MG63 (cell line): ENCODE data around the gene HAVCR2. TPM values are rescaled to one million over a fixed set of nuclear protein-coding genes. Genes with fewer than 3 reads are reported as not detected.
"Not testable (repeated sequence)": the region's sequence is repeated elsewhere in the genome, so short reads cannot be mapped to it uniquely, and the experiment has no call there.

Source experiments
- DNase-seq: peaks from one replicate; pipeline ENCODE4 v3.0.0-alpha.2; 2020
- H3K27me3 ChIP-seq: fragments of 250-450 bp; sonication (Bioruptor Pico); 2 replicates; pipeline ENCODE4 v1.5.1; 2020; ENCODE audit warnings: mild to moderate bottlenecking, moderate library complexity
- H3K36me3 ChIP-seq: fragments of 250-450 bp; sonication (Bioruptor Pico); 2 replicates; pipeline ENCODE4 v1.5.1; 2020; ENCODE audit warnings: mild to moderate bottlenecking, moderate library complexity
- H3K4me3 ChIP-seq: fragments of 250-450 bp; sonication (Bioruptor Pico); 2 replicates; pipeline ENCODE4 v1.5.1; 2020; ENCODE audit warnings: mild to moderate bottlenecking, moderate library complexity
- H3K9me3 ChIP-seq: fragments of 250-450 bp; sonication (Bioruptor Pico); 2 replicates; pipeline ENCODE4 v1.5.1; 2020; ENCODE audit warnings: mild to moderate bottlenecking, moderate library complexity
- total RNA-seq: library from RNA; depleted of rRNA; stranded (reverse); fragments of >200 nt; shearing (Covaris generic); gene quantifications from 2 replicates; pipeline ENCODE4 v1.2.3, GENCODE V29; 2014; ENCODE audit warnings: low replicate concordance; rRNA removed

Gene HAVCR2
- total RNA-seq, 1 experiment from 2014 or later: 0.23 TPM

DNA sequence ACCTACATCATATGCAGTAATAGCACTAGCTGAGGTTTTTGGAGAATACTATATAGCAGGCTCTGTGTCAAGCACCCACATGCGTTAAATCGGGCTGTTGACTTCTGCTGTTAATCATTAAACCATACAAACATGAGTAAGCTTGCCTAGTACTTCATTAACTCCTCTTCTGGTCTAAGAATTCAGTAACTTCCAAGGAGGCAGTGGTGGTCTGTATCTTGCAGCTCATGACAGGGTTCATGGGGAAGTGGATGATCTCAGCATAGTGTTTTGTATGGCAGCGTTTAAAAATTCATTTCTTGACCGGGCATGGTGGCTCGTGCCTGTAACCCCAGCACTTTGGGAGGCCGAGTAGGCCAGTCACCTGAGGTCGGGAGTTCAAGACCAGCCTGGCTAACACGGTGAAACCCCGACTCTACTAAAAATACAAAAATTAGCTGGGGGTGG is 49.7 kb downstream of the HAVCR2 start, which contains the start of gene HAVCR1:
TSS of gene HAVCR1 (minus strand) at position 24 of the 447 bp plus-strand sequence. CDS start 1,173 bp downstream, outside the sequence.
- DNase-seq: no peak
- no peak within 1 kb of the TSS for H3K4me3 ChIP-seq
- no peaks in the 10 kb centered on the region for H3K9me3 ChIP-seq
- H3K36me3 ChIP-seq: no peaks in the 10 kb centered on the region
- H3K27me3 ChIP-seq: no peaks in the 10 kb centered on the region

DNA sequence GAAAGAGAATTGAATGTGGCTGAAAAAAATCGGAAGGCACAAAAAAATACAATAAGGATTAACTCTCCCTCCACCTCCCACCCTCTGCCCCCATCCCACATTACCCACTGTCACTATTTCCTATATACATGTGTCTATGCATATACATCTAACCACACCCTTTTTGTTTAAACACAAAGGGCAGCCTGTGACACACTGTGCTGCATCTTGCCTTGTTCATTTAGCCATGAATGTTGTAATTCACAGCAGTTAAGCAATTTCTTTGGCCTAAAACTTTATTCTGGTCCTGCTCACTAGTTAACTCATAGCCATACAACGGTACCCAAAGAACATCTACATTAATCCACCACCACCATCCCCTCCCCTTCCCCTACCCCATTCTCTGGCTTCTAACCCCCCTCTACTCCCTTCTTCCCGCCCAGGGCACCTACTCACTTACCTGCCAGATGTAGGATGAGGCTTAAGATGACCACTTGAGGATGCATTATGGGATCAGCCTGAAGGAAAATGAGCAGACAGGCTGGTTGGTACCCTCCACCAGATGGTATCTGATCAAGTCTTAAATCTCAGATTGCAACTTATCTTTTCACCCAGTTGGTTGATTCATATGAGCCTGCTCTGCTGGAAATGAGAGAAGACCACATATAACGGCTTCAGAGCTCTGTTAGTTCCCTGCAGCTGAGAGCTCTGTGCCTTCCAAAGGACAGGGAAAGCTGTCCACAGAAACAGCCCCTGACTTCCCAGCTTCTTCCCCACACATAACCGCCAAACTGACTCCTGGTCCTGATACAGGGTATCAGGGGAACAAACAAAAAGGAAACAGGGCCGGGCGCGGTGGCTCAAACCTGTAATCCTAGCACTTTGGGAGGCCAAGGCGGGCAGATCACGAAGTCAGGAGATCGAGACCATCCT is 51.1 kb downstream of the HAVCR2 start:
- Histone ChIP-seq H3K27me3 (no peaks in the 10 kb centered on the region), H3K36me3 (no peaks in the 10 kb centered on the region), H3K9me3 (no peaks in the 10 kb centered on the region), H3K4me3 (no peak overlapping the region)
- no peak for DNase-seq

DNA sequence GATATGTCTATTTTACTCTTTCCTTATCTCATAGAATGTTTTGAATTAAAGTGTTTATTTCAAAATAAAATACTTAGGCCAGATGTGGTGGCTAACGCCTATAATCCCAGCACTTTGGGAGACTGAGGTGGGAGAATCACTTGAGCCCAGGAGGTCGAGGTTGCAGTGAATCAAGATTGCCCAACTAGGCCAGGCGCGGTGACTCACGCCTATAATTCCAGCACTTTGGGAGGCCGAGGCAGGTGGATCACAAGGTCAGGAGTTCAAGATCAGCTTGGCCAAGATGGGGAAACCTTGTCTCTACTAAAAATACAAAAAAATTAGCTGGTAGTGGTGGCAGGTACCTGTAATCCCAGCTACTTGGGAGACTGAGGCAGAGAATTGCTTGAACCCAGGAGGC is 52.0 kb downstream of the HAVCR2 start:
- H3K27me3 ChIP-seq, H3K36me3 ChIP-seq, DNase-seq, H3K9me3 ChIP-seq, H3K4me3 ChIP-seq: not testable (repeated sequence)

DNA sequence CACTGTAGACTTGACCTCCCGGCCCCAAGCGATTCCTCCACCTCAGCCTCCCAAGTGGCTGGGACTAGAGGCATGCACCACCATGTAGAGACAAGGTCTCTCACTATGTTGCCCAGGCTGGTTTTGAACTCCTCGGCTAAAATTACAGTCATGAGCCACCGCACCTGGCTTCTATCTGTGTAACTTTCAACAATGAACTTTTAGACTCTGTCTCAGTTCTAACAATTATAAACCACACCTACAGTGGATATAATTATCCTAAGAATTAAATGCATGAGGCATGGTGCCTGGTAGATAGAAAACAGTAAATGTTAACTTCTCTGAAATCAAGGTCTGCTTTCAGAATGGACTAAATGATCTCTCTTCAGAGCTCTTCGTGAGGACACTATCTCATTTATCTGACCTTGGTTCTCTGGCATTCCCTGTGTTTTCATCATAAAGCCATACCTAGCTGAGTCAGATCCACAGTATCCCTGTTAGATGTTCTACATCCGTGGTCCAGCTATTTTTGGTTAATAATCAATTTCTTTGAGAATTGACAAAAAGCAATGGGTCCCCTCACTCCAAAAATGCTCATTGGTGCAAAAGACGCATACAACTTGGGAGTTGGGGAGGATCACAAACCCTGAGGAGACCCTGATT is 57.1 kb downstream of the HAVCR2 start:
- Histone ChIP-seq H3K4me3 (no peak overlapping the region), H3K27me3 (no peaks in the 10 kb centered on the region), H3K36me3 (no peaks in the 10 kb centered on the region), H3K9me3 (no peaks in the 10 kb centered on the region)
- no peak for DNase-seq

DNA sequence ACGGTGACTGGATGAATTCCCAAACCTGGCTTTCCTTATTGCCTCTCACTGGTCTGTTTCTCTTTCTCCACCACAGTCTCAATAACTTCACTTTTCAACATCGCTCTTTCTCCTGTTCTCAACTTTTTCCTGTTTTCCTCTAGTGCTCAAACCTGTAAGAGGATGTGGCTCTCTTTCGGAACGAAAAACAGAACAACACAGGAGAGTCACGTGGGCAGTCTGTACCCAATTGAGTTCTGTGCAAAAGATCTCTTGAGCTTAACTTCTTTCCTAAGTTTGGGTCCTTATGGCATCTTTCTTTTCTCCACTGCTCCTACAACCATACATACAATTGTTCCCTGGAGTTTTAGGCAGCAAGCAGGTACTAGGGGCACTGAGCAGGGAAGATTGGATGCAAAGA is 58.8 kb downstream of the HAVCR2 start:
- H3K4me3 ChIP-seq: no peak overlapping the region
- no peaks in the 10 kb centered on the region for H3K36me3 ChIP-seq
- DNase-seq: no peak
- no peaks in the 10 kb centered on the region for H3K9me3 ChIP-seq
- no peaks in the 10 kb centered on the region for H3K27me3 ChIP-seq

DNA sequence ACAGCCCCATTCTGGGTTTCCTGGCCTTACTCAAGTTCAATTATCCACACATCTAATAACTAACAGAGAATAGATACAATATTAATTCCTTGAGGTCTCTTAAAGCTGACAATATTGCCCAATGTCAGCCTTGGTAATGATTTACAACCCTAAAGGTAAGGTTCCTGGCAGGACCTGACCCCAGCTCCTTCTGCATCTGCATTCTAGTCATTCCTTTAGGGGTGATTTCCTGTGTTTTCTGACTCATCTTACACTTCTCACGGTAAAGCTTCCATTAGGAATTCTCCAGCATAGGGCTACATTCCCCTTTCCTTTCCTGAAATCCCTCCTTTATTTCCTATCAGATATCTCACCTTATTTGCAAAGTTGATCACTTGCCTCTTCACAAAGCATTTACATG is 59.2 kb downstream of the HAVCR2 start:
- H3K36me3 ChIP-seq: no peaks in the 10 kb centered on the region
- no peaks in the 10 kb centered on the region for H3K27me3 ChIP-seq
- DNase-seq: peak; percentile 5
- H3K4me3 ChIP-seq: no peak overlapping the region
- H3K9me3 ChIP-seq: no peaks in the 10 kb centered on the region

DNA sequence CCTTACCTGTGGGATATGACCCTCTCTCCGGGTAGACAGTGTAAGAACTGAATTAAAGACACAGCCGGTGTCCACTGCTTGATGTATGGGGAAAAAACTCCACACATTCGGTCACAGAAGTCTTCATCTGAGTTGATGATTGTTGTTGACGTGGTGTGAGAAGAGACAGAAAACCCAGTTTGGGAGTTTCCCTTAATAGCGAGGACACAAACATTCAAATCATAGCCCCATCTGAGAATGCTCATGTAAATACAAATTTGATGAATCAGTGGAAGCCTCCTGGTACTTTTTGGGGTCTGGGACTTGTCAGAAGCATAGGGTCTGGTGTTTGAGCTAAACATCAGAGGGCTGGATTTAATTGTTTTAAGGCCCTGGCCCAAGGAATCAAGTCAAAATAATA is 60.9 kb downstream of the HAVCR2 start:
- H3K4me3 ChIP-seq: no peak overlapping the region
- no peak for DNase-seq
- H3K27me3 ChIP-seq: no peaks in the 10 kb centered on the region
- no peaks in the 10 kb centered on the region for H3K36me3 ChIP-seq
- H3K9me3 ChIP-seq: no peaks in the 10 kb centered on the region

DNA sequence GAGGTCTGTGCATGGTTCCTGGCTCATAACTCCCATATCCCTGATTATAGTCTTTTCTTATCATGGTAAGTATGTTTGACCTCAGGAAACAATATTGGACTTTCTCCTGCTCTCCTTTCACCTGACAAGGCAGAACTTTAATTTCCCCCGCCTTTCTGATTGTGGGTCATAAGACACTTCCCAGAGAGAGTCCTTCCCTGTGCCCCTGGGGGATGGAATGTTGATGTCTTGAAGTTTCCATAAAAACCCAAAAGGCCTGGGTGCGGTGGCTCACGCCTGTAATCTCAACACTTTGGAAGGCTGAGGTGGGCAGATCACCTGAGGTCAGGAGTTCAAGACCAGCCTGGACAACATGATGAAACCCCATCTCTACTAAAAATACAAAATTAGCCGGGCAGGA is 61.8 kb downstream of the HAVCR2 start:
- H3K9me3 ChIP-seq, H3K36me3 ChIP-seq, H3K27me3 ChIP-seq, H3K4me3 ChIP-seq, DNase-seq: not testable (repeated sequence)

DNA sequence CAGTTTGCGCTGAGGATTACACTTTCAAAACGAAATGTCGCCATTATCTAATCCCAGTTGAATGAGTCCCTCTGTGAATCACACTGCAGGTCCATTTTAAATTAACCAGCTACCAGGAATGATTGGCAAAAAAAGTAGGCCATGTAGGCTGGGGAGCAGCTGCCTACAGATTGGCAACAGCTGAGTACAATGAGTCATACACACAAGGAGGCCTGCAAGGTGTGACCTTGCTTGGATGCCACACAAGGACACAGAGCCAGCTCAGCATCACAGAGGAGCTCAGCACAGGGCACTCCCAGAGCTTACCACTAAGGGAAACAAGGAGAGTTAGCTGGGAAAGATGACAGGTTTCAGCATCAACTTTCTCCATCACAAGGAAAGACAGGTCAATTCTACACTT is 62.8 kb downstream of the HAVCR2 start:
- H3K36me3 ChIP-seq: no peaks in the 10 kb centered on the region
- no peak overlapping the region for H3K4me3 ChIP-seq
- H3K27me3 ChIP-seq: no peaks in the 10 kb centered on the region
- peak; percentile 3 for DNase-seq
- no peaks in the 10 kb centered on the region for H3K9me3 ChIP-seq

DNA sequence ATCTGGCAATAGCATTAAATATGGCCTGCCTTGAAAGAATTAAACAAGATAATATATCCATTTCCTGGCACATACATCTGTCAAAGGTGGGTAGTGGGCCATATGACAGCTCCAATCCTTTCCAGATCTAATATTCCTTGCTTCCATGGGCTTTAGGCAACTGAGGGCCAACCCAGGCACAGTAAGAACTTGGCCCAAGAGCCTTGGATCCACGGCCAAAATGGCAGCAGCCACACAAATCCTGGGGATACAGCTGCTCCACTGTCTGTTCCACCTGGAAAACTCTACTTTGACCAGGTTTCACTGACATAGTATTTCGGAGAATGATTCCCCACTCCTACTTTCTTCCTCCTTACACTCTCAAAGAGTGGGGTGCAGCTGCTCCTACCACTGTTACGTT is 63.2 kb downstream of the HAVCR2 start:
- no peak for DNase-seq
- Histone ChIP-seq H3K36me3 (no peaks in the 10 kb centered on the region), H3K4me3 (no peak overlapping the region), H3K27me3 (no peaks in the 10 kb centered on the region), H3K9me3 (no peaks in the 10 kb centered on the region)

DNA sequence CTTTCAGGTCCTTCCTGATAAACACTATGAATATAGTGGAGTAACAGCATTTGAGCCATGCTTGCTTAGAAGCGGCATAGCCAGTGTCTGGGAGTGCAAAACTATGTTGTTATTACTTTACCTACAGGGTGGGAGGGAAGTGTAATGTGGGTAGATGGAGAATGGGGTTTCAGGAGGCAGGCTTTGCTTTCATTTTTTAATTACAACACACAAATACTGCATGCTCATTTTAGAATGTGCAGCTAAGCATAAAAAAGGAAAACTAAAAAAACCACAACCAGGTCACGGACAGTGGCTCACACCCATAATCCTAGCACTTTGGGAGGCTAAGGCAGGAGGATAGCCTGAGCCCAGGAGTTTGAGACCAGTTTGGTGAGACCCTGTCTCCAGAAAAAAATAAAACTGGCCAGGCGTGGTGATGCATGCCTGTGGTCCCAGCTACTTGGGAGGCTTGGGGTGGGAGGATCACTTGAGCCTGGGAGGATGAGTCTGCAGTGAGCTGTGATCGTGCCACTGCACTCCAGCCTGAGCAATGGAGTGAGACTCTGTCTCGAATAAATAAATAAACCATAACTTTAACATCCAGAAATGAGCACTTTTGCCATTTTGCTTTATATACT is 70.2 kb downstream of the HAVCR2 start:
- DNase-seq: no peak
- H3K4me3 ChIP-seq: no peak overlapping the region
- no peaks in the 10 kb centered on the region for H3K36me3 ChIP-seq
- no peaks in the 10 kb centered on the region for H3K9me3 ChIP-seq
- H3K27me3 ChIP-seq: no peaks in the 10 kb centered on the region

Other genes with a start within 250 kb of the HAVCR2 start
- not detected in 2 replicates for gene TIMD4, start 145.8 kb downstream of the HAVCR2 start, total RNA-seq
- not detected in 2 replicates for gene HAVCR1, start 49.9 kb downstream of the HAVCR2 start, total RNA-seq
- 15.4 and 27.6 TPM in 2 replicates for gene MED7, start 33.8 kb upstream of the HAVCR2 start, total RNA-seq
- gene GARIN3, start 57.2 kb upstream of the HAVCR2 start, total RNA-seq: not detected in 2 replicates
- gene ITK, start 71.8 kb upstream of the HAVCR2 start, total RNA-seq: not detected in 2 replicates
- gene CYFIP2, start 157.1 kb upstream of the HAVCR2 start, total RNA-seq: 4.4 and 5.0 TPM in 2 replicates